HG03064 (cell line): ENCODE measurements around the gene FBXO45.
"Not testable (repeated sequence)": the region's sequence is repeated elsewhere in the genome, so short reads cannot be mapped to it uniquely, and the experiment has no call there.

ENCODE experiments used
- ATAC-seq: cut with Tn5 transposase; IDR thresholded peaks from one replicate; pipeline ENCODE4 v1.9.1; 2021; ENCODE audit warnings: low read depth; ENCODE audit not compliant: unreplicated experiment

FBXO45 gene

GRCh38 chr3:196555295-196555694 lies 13.2 kb upstream of the FBXO45 start:
- no peak for ATAC-seq

- ATAC-seq = no peak
Measured at GRCh38 chr3:196557236-196557635, 11.2 kb upstream of the FBXO45 start.

- no peak for ATAC-seq
Measured at GRCh38 chr3:196558476-196558875, 10.0 kb upstream of the FBXO45 start.

GRCh38 chr3:196559826-196560225 lies 8.6 kb upstream of the FBXO45 start:
- ATAC-seq = no peak

GRCh38 chr3:196563721-196564225 lies 4.7 kb upstream of the FBXO45 start:
- no peak for ATAC-seq

- peak; percentile 42 for ATAC-seq
Measured at GRCh38 chr3:196569003-196569516, 600 bp downstream of the FBXO45 start.

GRCh38 chr3:196570332-196570731 lies 1.9 kb downstream of the FBXO45 start:
- not testable (repeated sequence) for ATAC-seq

GRCh38 chr3:196572389-196572788 lies 3.9 kb downstream of the FBXO45 start:
- ATAC-seq = no peak

- ATAC-seq = no peak
Measured at GRCh38 chr3:196585044-196585757, 16.7 kb downstream of the FBXO45 start.

GRCh38 chr3:196590279-196590678 lies 21.8 kb downstream of the FBXO45 start:
- no peak for ATAC-seq

GRCh38 chr3:196596355-196596754 lies 27.9 kb downstream of the FBXO45 start:
- ATAC-seq = no peak

- not testable (repeated sequence) for ATAC-seq
Measured at GRCh38 chr3:196597971-196598733, 29.7 kb downstream of the FBXO45 start.

GRCh38 chr3:196599734-196600128 lies 31.3 kb downstream of the FBXO45 start:
- ATAC-seq = no peak

GRCh38 chr3:196600359-196600758 lies 31.9 kb downstream of the FBXO45 start:
- no peak for ATAC-seq

- ATAC-seq = no peak
Measured at GRCh38 chr3:196602673-196603072, 34.2 kb downstream of the FBXO45 start.

GRCh38 chr3:196603683-196604082 lies 35.2 kb downstream of the FBXO45 start:
- ATAC-seq = no peak

- no peak for ATAC-seq
Measured at GRCh38 chr3:196604548-196604947, 36.1 kb downstream of the FBXO45 start.

- no peak for ATAC-seq
Measured at GRCh38 chr3:196608693-196609092, 40.2 kb downstream of the FBXO45 start.

- no peak for ATAC-seq
Measured at GRCh38 chr3:196609343-196609775, 40.9 kb downstream of the FBXO45 start.

- no peak for ATAC-seq
Measured at GRCh38 chr3:196609805-196610515, 41.5 kb downstream of the FBXO45 start.
